Fibroblast of villous mesenchyme (primary cell): ENCODE data around the gene UNC50. TPM values are rescaled to one million over a fixed set of nuclear protein-coding genes. Genes with fewer than 3 reads are reported as not detected.
"Not testable (repeated sequence)": the region's sequence is repeated elsewhere in the genome, so short reads cannot be mapped to it uniquely, and the experiment has no call there.

Experiments
- DNase-seq: peaks from one replicate; pipeline ENCODE4 v3.0.0-alpha.2; 2010; ENCODE audit warnings: low read depth
- H3K4me3 ChIP-seq: 2 replicates; pipeline ENCODE4 v1.5.1; 2011; ENCODE audit warnings: low read depth, mild to moderate bottlenecking, low read length
- CTCF ChIP-seq: IDR thresholded peaks from 2 replicates; pipeline ENCODE4 v1.5.1; 2012; ENCODE audit warnings: low read depth, mild to moderate bottlenecking, low read length; ENCODE audit not compliant: insufficient read depth
- total RNA-seq: library from RNA; depleted of rRNA; stranded (reverse); fragments of >200 nt; gene quantifications from 2 replicates; pipeline ENCODE4 v1.2.3, GENCODE V29; 2012

Gene UNC50
- total RNA-seq, 1 donor = 46.2 TPM

GRCh38 chr2:98658816-98659490 is 50.6 kb downstream of the UNC50 start:
- no peak overlapping the region for H3K4me3 ChIP-seq
- DNase-seq = no peak
- TF ChIP-seq CTCF = no peak

- H3K4me3 ChIP-seq, DNase-seq: not testable (repeated sequence)
These were observed 51.1 kb downstream of the UNC50 start for GRCh38 chr2:98659491-98659840.

GRCh38 chr2:98663511-98664090 is 55.2 kb downstream of the UNC50 start:
- no peak for DNase-seq
- TF ChIP-seq CTCF = no peak

GRCh38 chr2:98664323-98664722 is 55.9 kb downstream of the UNC50 start:
- no peak for TF ChIP-seq CTCF
- no peak overlapping the region for H3K4me3 ChIP-seq
- peak; percentile 7 for DNase-seq

More at GRCh38 chr2:98663511-98664090, 55.2 kb downstream of the UNC50 start:
- H3K4me3 ChIP-seq = no peak overlapping the region

GRCh38 chr2:98665677-98666076 is 57.3 kb downstream of the UNC50 start:
- no peak for TF ChIP-seq CTCF
- no peak for DNase-seq
- no peak overlapping the region for H3K4me3 ChIP-seq

Other genes with a start within 250 kb of the UNC50 start
- gene INPP4A, start 163.7 kb upstream of the UNC50 start, total RNA-seq = 22.2 and 26.8 TPM in 2 replicates
- 12.6 and 19.0 TPM in 2 replicates for gene COA5, start 77 bp upstream of the UNC50 start, total RNA-seq
- gene MGAT4A, start 122.5 kb downstream of the UNC50 start, total RNA-seq = under 0.01 TPM in 1 of 2 replicates, not detected in the other